ENCODE measurements around the gene HLA-B. TPM values are rescaled to one million over a fixed set of nuclear protein-coding genes. Genes with fewer than 3 reads are reported as not detected.

HLA-B gene
- polyA plus RNA-seq, 3 donors, result 97.2 to 236 (median 160) TPM

GRCh38 chr6:31354158-31354863, 2.7 kb downstream of the HLA-B start:
- no peak for DNase-seq (ENCODE audit: low read depth in 3 of 3, low spot score in 2 of 3)

- no peak for DNase-seq (ENCODE audit: low read depth in 3 of 3, low spot score in 2 of 3)
Observed at GRCh38 chr6:31353384-31353945, 3.5 kb downstream of the HLA-B start.

GRCh38 chr6:31352683-31353383, 4.1 kb downstream of the HLA-B start:
- no peak for DNase-seq (ENCODE audit: low read depth in 3 of 3, low spot score in 2 of 3)

GRCh38 chr6:31352310-31352682, 4.7 kb downstream of the HLA-B start:
- no peak for DNase-seq (ENCODE audit: low read depth in 3 of 3, low spot score in 2 of 3)

GRCh38 chr6:31351401-31352309, 5.3 kb downstream of the HLA-B start:
- DNase-seq (ENCODE audit: low read depth in 3 of 3, low spot score in 2 of 3), result no peak

- DNase-seq (ENCODE audit: low read depth in 3 of 3, low spot score in 2 of 3), result no peak
Observed at GRCh38 chr6:31351033-31351380, 6.0 kb downstream of the HLA-B start.

- DNase-seq (ENCODE audit: low read depth in 3 of 3, low spot score in 2 of 3), result no peak
Observed at GRCh38 chr6:31350196-31351032, 6.6 kb downstream of the HLA-B start.

- DNase-seq (ENCODE audit: low read depth in 3 of 3, low spot score in 2 of 3), result no peak
Observed at GRCh38 chr6:31349301-31349700, 7.7 kb downstream of the HLA-B start.

GRCh38 chr6:31345026-31345730, 11.8 kb downstream of the HLA-B start:
- no peak for DNase-seq (ENCODE audit: low read depth in 3 of 3, low spot score in 2 of 3)

GRCh38 chr6:31340228-31340627, 16.8 kb downstream of the HLA-B start:
- DNase-seq (ENCODE audit: low read depth in 3 of 3, low spot score in 2 of 3), result no peak

GRCh38 chr6:31339210-31339609, 17.8 kb downstream of the HLA-B start:
- no peak for DNase-seq (ENCODE audit: low read depth in 3 of 3, low spot score in 2 of 3)

- no peak for DNase-seq (ENCODE audit: low read depth in 3 of 3, low spot score in 2 of 3)
Observed at GRCh38 chr6:31336896-31337496, 20.0 kb downstream of the HLA-B start.

- DNase-seq (ENCODE audit: low read depth in 3 of 3, low spot score in 2 of 3), result no peak
Observed at GRCh38 chr6:31332637-31333602, 24.1 kb downstream of the HLA-B start.

- no peak for DNase-seq (ENCODE audit: low read depth in 3 of 3, low spot score in 2 of 3)
Observed at GRCh38 chr6:31328355-31328960, 28.5 kb downstream of the HLA-B start.

GRCh38 chr6:31321820-31322219, 35.2 kb downstream of the HLA-B start:
- DNase-seq (ENCODE audit: low read depth in 3 of 3, low spot score in 2 of 3), result no peak

GRCh38 chr6:31321005-31321707, 35.8 kb downstream of the HLA-B start:
- DNase-seq (ENCODE audit: low read depth in 3 of 3, low spot score in 2 of 3), result no peak

GRCh38 chr6:31317036-31317435, 39.9 kb downstream of the HLA-B start:
- no peak for DNase-seq (ENCODE audit: low read depth in 3 of 3, low spot score in 2 of 3)

All from right renal cortex interstitium (tissue), 3 donors.